Cardiac septum (tissue), 1 donor: ENCODE data around the gene GADD45GIP1. TPM values are rescaled to one million over a fixed set of nuclear protein-coding genes. Genes with fewer than 3 reads are reported as not detected.
A peak's percentile ranks its signal among the peaks of the same experiment; 100 is the strongest.

Experiments used
- DNase-seq: peaks from one replicate; pipeline ENCODE4 v3.0.0-alpha.2; 2020; ENCODE audit warnings: low spot score
- intact Hi-C: fragments of 100-400 bp; cut with DNase I; formaldehyde crosslinking; loops from one replicate; pipeline ENCODE4 v1.14.0; 2022
- long read RNA-seq: library from polyadenylated mRNA; unstranded; transcript quantifications from one replicate; pipeline ENCODE4 v2.0.0, GENCODE V29; 2021
- total RNA-seq: library from RNA; stranded (reverse); fragmentation: NEBNext Ultra II Directional; extraction: Animal tissue kit (Norgen Biotek cat#: 25700); gene quantifications from one replicate; pipeline ENCODE4 v1.2.1, GENCODE V29; 2021
- donor health status: DM: no; HTN: no; CAD: no.

Gene GADD45GIP1
- 23.5 TPM for total RNA-seq
- long read RNA-seq, transcript GADD45GIP1-201 (2 exons, 1,782 nt): major isoform, 55 of 74 reads
- long read RNA-seq, partial matches to known transcripts: 0 of 74 reads
- long read RNA-seq, other reads (novel, unspliced or antisense): 19 of 74 reads

DNA sequence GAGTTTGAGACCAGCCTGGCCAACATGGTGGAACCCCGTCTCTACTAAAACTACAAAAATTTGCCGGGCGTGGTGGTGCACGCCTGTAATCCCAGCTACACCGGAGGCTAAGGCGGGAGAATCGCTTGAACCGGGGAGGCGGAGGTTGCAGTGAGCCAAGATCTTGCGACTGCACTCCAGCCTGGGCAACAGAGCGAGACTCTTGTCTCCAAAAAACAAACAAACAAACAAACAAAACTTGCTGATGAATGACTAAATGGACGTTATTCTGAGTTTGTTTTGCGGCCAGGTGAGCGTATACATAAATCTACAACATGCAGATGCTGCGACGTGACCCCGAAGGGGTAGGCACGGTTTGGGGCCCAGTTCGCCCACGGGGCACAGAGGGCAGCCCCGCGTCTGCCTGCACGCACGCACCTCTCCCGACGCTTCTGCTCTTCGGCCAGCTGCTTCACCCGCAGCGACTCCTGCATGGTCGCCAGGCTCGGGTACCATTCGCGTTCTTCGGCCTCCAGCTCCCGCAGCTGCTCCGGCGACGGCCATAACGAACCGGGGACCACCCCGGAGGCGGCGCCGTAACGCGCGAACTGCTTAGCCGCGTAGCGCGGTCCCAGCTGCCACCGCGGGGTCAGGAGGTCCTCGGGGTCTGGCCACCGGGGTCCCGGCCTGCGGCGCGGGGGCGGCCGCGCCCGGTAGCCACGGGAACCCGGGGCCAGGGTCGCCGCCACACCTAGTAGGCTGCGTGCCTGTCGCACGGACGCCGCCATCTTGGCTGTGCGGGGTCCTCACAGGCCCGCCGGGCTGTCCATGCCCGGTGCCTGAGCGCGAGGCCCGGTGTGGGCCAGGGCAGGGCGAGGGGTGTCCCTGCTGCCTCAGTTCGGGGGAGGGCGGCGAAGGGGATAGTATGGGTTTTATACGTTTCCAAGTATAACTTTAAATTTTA is at the start of gene GADD45GIP1:
GADD45GIP1 (minus strand) TSS at position 778 of the 943 bp plus-strand sequence; CDS start at position 767, 11 bp downstream.
- DNase-seq: peak; percentile 90
- intact Hi-C loops: loop anchor here (5.0 kb wide), 1 partner anchor 69 kb away; the partner anchor contains the start of gene KLF1

DNA sequence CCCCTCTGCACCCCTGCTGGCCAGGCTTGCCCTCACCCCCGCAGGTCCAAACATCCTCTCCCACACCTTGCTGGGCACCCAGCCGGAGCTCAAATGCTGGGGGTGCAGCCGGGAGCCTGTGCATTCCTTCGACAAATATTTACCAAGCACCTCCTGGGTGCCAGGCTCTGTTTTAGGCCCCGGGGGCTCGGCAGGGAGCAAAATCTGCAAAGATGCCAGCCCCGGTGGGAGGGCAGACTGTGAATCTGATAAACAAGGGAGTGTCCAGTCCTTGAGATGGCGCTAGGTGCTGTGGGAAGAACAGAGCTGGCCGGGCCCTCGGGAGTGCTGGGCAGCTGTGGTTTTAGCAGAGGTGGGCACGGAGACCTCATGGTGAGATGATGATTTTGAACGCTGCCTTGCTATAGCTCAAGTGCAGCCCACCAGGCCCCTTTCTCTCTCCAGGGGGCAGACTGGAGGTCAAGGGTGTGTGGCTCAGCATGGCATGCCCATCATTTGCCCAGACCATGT is 48.9 kb upstream of the GADD45GIP1 start:
- DNase-seq: no peak
- intact Hi-C loops: no loop called here

DNA sequence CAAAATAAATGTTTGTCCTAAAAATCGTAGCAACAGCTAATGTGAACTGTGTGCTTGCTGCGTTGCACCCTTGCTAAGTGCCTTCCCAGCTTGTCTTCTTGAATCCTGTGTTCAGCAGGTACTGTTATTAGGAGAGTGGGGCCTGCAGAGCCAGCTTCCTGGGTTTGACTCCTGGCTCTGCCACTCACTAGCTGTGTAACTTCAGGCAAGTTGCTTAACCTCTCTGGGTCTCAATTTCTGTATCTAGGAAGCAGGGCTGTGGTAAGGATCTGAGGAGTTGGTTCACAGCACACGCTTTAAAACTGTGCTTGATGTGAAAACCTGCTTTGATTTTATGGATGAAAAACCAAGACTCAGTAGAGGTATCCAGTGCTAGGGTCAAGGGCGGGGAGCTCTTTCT is 48.2 kb upstream of the GADD45GIP1 start:
- intact Hi-C loops: no loop called here
- no peak for DNase-seq

DNA sequence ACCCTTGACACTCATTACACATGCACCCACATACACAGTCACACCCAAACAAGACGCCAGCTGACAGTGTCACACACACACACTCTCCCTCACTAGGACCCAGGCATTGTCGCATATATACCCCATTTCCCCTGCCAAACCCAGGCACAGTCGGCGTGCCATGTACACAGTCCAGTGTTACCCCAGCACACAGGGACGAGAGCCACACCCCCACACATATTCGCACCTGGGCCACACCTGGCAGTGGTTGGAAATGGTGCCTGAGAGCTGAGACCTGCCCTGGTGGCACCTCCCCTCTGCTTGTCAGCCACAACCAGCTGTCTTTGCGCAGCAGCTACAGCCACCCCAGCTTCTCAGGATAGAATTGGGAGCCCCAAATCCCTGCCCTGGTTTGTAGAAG is 47.2 kb upstream of the GADD45GIP1 start:
- intact Hi-C loops: no loop called here
- DNase-seq: no peak

DNA sequence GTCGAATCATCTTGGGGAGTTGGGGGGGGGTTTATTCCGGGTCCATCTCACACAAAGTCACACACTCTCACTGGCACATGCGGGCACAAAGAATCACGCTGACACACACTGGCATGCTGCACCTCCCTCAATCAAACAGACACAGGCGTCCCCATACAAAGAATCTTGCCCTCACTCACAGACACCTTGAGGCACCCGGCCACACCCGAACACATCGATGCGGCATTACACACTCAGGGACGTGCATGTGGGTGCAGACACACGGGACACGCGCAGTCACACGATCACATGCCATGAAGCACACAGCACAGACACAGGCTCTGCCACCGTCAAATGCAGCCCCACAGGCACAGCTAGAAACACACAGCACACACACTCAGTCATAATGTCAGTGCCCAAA is 46.1 kb upstream of the GADD45GIP1 start:
- no peak for DNase-seq
- intact Hi-C loops: no loop called here

DNA sequence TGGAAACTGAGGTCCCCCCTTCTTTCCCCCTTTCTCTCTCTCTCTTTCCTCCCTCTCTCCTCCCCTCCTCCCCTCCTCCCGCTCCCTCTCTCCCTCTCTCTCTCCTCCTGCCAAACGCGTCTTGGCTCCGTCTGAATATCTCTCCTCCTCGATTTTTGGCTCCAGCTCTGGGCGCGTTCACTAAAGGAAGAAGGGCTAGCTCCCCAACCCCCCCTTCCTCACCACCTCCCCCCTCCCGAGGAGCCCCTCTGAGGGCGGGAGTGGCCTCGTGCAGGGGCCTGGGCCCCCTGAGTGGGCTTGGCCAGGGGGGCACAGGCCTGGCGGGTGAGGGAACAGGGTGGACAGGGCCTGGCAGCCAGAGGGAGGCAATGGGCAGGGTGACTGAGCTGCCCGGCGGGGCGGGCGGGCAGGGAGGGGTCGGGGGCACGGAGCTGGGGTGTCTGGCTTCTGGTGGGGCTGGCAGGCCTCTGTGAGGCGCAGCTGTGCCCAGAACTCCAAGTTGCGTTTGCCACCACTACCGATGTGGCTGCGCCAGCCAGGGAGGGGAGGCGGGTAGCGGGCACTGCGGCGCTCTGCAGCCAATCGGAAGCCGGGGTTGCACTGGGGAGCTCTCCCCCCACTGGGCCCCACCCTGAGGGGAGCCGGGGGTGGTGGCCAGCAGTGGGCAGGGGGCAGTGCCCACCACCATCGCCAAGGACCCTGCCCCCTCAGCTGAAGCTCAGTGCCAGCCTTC is 45.3 kb upstream of the GADD45GIP1 start:
- DNase-seq: no peak
- intact Hi-C loops: no loop called here

DNA sequence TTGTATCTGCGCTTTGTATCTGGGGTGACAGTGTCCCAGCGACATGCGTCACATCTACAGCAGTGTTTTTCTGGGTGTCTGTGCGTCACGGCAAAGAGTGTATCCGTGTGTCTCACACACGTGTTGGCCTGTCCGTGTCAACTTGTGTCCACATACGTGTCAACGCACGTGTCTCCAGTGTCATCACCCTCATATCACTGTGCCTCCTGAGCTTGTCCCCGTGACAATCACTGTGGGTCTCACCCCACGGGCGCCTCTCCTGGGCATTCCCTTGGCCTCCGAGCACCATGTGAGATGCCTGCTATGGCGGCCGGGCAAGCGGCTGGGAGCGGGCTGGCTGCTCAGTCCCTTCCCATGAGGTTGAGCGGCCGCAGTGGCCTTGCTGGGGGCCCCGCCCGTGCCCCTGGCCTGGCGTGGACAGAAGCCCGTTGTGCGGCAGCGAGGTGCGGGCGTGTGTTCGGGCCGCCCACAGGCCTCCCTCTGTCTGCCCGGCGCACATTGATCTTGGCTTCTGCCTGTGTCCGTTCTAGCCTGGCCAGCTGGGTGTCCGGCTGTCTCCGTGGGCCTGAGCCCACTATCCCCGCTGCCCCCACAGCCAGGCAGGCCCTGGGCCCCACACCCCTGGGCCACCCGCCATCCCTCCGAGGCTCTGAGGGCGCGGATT is 44.6 kb upstream of the GADD45GIP1 start:
- intact Hi-C loops: no loop called here
- no peak for DNase-seq

DNA sequence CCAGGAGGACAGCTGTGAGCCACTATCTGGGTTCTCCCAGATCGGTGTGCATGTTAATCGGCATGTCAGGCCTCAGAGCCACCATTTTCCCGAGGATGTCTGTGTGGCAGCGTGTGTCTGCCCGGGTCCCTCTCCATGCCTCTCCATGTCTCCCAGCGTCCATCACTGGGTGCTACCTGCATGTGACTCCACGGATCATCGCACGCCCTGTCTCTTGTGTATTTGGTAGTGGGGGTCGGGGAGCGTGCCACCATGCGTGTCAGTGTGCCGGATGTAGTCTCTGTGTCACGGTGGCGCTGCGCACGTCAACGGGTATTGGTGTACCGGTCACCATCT is 44.1 kb upstream of the GADD45GIP1 start:
- intact Hi-C loops: no loop called here
- no peak for DNase-seq

DNA sequence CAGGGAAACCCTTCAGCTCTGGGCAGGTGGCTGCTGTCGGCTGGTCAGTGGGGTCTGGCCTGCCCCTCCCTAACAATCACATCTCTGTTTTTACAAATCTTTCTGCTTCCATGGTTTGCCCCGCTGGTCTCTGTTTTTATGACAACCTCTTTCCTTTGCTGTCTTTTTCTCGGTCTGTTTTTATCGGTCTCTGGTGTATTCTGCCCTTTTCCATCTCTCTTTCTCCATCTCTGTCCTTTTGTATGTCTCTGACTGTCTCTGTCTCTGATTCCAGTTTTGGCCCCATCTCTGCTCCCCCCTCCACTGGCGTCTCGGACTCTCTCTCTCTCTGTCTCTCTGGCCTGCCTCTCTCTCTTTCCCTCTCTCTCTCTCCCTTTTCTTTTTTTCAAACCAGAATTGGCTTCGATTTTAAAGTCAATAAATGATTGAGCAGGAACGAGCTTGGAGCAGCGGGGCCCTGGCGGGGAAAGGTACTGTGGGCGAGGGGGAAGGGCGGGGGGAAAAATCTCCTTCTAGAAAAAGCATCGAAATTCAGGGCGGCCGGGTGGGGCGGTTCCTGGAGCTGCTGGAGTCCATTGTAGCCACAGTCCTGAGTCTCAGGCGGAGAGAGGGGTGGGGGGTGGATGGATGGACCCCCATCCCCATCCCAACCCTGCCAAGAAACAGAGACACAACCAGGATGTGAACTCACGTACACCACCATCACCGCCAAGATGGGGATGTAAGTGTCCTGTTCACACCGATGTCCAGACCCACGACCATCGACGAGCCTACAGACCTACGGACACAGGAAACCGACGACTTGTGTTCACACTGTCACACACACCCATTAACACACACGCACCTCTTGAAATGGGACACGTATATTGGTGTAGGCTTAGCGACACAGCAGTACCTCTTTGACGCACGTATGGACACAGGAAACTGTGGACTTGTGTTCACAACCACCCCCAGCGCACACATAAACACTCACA is 41.2 kb upstream of the GADD45GIP1 start:
- intact Hi-C loops: loop anchor here (5.0 kb wide), 2 partner anchors 34 to 64 kb away; no protein-coding TSS in a partner anchor
- DNase-seq: no peak

DNA sequence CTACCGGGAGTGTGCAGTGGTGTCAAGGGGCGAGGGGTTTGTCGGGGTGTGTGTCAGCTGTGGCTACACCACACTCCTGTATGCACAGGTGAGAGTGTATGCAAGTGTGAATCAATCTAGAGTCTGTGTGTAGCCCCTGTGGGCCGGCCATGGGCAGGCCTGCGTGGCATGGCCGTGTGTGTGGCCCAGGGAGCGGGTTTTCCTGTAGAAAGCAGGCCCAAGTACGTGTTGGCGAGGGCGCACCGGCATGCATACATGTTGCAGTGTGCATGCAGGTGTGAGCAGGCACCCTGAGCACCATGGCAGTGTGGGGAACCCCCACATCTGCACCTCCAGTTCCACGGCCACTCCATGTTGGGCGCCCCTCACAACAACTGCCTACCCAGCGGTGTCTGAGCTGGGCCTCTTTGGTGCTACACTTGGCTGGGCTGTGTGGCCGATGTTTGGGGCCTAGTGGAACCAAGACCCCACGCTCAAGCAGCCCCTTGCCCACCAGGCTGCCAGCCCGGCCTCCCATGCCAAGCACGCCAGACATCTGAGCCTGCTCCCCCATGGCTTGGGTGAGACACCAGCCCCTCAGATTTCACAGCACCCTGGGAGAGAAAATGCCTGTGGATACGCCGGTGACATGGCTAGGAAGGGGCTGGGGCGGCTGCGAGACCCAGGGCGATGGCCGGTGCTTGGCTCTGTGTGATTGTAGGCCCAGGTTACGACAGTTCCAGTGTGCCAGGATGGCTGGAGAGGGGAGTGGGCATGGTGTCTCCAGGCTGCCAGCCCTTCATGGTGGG is 40.4 kb upstream of the GADD45GIP1 start:
- intact Hi-C loops: loop anchor here (5.0 kb wide), 2 partner anchors 35 to 65 kb away; no protein-coding TSS in a partner anchor
- no peak for DNase-seq

DNA sequence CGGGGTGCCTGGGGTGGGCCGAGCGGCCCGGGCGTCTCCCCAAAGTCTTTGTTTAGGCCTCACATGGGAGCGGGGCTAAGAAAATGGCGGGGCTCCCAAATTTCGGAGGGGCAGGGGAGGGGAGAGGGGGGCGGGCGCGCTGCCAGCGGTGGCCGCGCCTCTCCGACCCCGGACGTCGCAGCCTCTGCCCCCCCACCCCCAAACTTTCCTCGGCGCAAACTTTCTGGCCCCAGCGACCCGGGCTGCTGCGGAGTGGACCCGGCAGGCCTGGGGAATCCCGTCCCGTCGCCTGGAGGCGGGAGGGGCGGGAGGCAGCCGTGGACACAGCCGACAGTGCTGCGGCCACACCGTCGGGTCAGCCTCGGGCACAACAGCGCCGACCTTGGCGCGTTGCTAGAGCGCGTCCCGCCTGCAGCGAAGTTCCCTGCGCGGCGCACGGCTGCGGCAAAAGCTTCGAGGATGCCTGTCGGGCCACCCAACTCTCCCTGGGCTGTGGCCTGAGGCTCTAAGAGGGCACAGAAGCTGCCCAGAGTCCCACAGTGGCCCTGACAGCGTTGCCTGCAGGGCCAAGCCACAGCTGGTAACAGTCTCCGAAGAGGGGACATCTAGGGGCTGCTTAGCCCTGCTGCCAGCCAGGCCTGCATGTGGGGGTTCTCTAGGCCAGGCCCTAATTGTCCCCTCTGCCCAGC is 39.5 kb upstream of the GADD45GIP1 start:
- intact Hi-C loops: loop anchor here (5.0 kb wide), 2 partner anchors 36 to 66 kb away; no protein-coding TSS in a partner anchor
- no peak for DNase-seq

DNA sequence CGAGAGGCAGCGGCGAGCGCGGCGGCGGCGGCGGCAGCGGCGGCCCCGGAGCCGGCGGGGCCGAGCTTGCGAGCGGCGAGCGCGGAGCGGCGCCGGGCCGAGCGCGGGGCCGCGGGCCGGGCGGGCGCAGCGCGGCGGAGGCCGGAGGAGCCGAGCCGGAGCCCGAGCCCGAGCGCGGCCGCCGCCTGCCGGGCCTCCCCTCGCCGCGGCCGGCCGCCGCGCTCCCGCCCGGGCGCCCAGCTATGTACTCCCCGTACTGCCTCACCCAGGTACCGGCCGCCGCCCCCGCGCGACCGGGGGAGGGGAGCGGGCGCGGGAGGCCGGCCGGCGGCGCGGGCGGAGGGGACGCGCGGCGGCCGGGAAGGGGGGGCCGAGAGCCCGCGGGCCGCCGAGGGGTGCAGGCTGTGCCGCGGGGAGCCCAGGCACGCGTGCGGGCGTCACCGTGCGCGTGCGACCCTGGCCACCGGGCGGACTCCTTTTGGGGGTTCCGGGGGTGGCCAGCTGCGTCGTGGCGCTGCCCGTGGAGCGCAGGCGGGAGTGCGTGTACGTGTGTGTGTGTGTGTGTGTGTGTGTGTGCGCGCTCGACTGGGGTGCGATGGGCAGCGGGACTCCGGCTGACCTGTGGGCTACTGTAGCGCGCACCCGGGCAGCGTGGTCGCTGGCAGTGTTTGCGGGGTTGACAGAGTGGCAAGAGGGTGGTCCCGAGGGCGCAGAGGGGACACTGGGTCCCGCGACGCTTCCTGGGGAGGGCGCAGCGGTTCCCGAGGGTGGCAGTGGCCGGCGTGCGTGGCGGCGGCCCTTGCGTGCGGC is 38.8 kb upstream of the GADD45GIP1 start:
- no peak for DNase-seq
- intact Hi-C loops: loop anchor here (5.0 kb wide), 2 partner anchors 36 to 66 kb away; no protein-coding TSS in a partner anchor

DNA sequence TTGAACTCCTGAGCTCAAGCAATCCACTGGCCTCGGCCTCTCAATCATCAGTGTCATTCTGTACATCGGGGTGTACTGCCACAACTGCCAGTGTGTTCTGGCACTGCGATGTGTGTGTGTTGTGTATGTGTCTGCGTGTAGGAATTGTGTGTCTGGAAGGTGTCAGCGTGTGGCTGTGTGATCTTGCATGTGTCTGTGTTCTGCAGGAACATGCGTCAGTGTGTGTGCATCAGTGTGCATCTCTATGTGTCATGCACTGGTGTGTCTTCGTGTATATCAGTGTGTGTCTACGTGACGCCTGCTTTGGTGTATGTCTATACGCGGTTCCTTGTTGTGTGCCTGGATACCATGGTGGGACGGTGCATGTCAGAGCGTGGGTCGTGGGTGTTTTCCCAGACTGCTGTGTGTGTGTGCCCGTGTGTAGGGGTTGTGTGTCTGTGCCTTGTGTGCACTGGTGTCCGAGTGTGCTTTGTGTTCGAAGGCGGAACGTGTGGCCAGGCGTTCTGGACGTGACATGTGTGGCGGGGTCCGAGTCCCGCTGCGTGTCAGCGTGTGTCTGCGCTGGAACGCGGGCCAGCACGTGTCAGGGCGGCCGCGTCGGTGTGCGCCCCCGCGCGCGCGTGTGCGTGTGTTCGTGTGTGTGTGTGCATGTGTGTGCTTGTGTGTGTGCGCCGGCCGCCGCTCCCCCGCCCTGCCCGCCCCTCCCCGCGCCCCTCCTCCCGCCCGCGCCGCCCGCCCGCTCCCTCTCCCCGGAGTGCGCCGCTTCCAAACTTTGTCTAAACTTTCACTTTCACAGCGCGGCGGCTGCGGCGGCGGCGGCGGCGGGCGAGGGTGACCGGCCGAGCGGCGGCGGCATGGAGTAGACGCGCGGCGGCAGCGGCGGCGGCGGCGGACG is 37.9 kb upstream of the GADD45GIP1 start, which contains the start of gene NFIX:
NFIX (plus strand) TSS at position 775 of the 895 bp plus-strand sequence. CDS start 363 bp downstream, outside the sequence.
- DNase-seq: no peak
- intact Hi-C loops: loop anchor here (5.0 kb wide), 2 partner anchors 37 to 67 kb away; no protein-coding TSS in a partner anchor

DNA sequence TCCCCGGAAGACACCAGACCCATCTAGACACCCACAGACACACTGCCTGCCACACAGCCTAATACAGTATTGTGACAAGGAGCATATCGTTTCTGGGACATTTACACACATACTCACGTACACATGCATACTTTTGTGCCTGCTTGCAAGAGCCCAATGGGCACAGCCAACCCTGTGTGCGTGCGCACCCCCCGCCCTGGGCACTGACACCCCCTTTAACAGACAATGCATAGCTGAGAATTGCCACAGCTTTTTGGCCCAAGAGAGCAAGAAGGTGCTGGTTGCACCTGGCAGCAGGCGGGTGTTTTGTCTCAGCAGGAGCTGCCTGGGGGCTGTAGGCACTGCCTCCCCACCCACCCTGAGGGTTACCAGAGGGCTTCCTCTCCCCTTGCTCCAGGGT is 36.5 kb upstream of the GADD45GIP1 start:
- intact Hi-C loops: no loop called here
- DNase-seq: no peak

DNA sequence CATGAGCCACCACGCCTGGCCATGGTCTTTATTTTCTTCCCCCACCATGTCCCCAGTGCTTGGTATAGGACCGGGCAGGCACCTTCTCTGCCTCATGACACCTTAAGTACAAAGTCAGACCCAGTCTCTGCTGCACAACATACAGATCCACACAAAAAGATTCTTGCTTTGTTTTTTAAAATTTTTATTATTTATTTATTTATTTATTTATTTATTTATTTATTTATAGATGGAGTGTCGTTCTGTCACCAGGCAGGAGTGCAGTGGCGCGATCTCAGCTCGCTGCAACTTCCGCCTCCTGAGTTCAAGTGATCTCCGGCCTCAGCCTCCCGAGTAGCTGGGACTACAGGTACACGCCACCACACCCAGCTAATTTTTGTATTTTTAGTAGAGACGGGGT is 35.7 kb upstream of the GADD45GIP1 start:
- no peak for DNase-seq
- intact Hi-C loops: no loop called here
